Sigmoid colon (tissue), 4 donors: ENCODE results near the gene FRMD1.

Experiments
- EP300 ChIP-seq, 4 donors: sonication (generic); formaldehyde crosslinking; IDR thresholded peaks; one replicate each; pipeline ENCODE4 v1.6.1; 2017; ENCODE audit warnings: antibody characterized with exemption in 4 of 4
- POLR2A ChIP-seq, 2 donors: fragments of 450-650 bp; IDR thresholded peaks; one replicate each; pipeline ENCODE4 v1.6.1; 2016; ENCODE audit warnings: antibody characterized with exemption in 2 of 2, mild to moderate bottlenecking in 2 of 2, moderate library complexity in 2 of 2
- POLR2AphosphoS5 ChIP-seq, 4 donors: sonication (generic); formaldehyde crosslinking; IDR thresholded peaks; one replicate each; pipeline ENCODE4 v1.6.1; 2017; ENCODE audit warnings: antibody characterized with exemption in 4 of 4
- TF ChIP-seq, protein P1 (sequence below), 4 experiments: fragments of 450-650 bp in 3 of 4; fragments of 200-600 bp in 1 of 4; IDR thresholded peaks; one replicate each; pipeline ENCODE4 v1.5.1; 2016 to 2019; ENCODE audit warnings: antibody characterized with exemption in 4 of 4, mild to moderate bottlenecking in 3 of 4, moderate library complexity in 2 of 4

- TF ChIP-seq, protein P1, sequence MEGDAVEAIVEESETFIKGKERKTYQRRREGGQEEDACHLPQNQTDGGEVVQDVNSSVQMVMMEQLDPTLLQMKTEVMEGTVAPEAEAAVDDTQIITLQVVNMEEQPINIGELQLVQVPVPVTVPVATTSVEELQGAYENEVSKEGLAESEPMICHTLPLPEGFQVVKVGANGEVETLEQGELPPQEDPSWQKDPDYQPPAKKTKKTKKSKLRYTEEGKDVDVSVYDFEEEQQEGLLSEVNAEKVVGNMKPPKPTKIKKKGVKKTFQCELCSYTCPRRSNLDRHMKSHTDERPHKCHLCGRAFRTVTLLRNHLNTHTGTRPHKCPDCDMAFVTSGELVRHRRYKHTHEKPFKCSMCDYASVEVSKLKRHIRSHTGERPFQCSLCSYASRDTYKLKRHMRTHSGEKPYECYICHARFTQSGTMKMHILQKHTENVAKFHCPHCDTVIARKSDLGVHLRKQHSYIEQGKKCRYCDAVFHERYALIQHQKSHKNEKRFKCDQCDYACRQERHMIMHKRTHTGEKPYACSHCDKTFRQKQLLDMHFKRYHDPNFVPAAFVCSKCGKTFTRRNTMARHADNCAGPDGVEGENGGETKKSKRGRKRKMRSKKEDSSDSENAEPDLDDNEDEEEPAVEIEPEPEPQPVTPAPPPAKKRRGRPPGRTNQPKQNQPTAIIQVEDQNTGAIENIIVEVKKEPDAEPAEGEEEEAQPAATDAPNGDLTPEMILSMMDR (IDR thresholded peaks at IDR 0.05), result no peak
- TF ChIP-seq POLR2AphosphoS5 (IDR thresholded peaks at IDR 0.05) (no peak), EP300 (IDR thresholded peaks at IDR 0.05) (no peak), POLR2A (IDR thresholded peaks at IDR 0.05) (no peak)
Observed at GRCh38 chr6:168113226-168113625, 34.2 kb upstream of the FRMD1 start.
